BLaER1 treated with 17β-estradiol and CSF1 and Interleukin-3, amounts not matched to agents 10 nM and 100 nM (cell line): ENCODE results near the gene TMEM126A.

Source experiments
- H3K27ac ChIP-seq, 11 experiments: shearing (Covaris generic); formaldehyde crosslinking; 2 replicates each; pipeline ENCODE4 v1.8.1; 2022
- H3K27me3 ChIP-seq, 11 experiments: shearing (Covaris generic); formaldehyde crosslinking; 2 replicates each; pipeline ENCODE4 v1.8.1; 2022
- H3K36me3 ChIP-seq, 11 experiments: shearing (Covaris generic); formaldehyde crosslinking; 2 replicates each; pipeline ENCODE4 v1.8.1; 2022
- H3K4me1 ChIP-seq, 10 experiments: shearing (Covaris generic); formaldehyde crosslinking; 2 replicates each; pipeline ENCODE4 v1.8.1; 2022
- H3K4me2 ChIP-seq, 11 experiments: shearing (Covaris generic); formaldehyde crosslinking; 2 replicates each; pipeline ENCODE4 v1.8.1; 2022
- H3K4me3 ChIP-seq, 10 experiments: shearing (Covaris generic); formaldehyde crosslinking; 2 replicates each; pipeline ENCODE4 v1.8.1; 2022
- H3K9ac ChIP-seq, 11 experiments: shearing (Covaris generic); formaldehyde crosslinking; 2 replicates each; pipeline ENCODE4 v1.8.1; 2022
- H3K9me3 ChIP-seq, 11 experiments: shearing (Covaris generic); formaldehyde crosslinking; replicated peaks in 1 of 11; 2 replicates each; pipeline ENCODE4 v1.8.1; 2022
- H4K20me1 ChIP-seq, 11 experiments: shearing (Covaris generic); formaldehyde crosslinking; 2 replicates each; pipeline ENCODE4 v1.8.1; 2022
- Cebpa-rat ChIP-seq, 11 experiments: shearing (Covaris generic); IDR thresholded peaks; 2 replicates each; pipeline ENCODE4 v1.8.1; 2022

Gene TMEM126A

DNA sequence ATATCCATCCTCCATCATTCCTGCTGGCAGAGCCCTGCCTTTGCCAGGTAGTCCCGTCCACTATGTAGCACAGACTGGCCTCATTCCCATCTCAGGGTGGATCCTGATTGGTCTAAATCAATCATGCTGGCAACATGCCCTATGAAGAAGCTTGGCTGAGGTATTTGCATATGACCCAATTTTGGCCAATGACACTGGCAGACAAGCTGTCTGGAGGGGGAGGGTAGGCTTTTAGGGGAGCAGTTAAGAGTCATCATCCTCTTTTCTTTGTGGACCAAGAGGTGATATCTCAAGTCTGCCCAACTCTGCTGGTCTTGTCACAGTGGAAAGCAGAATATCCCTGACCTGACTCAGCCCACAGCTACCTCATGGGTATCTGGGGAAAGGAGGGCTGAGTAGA lies 33.1 kb downstream of the TMEM126A start:
- Histone ChIP-seq H4K20me1 (0 out of 22 replicates have a peak, but pooled peaks cover 0 to 3% (median 0%) of the 10 kb centered on the region in 11 experiments), H3K4me1 (peaks cover 0 to 6% (median 4%) of the 10 kb centered on the region in 10 experiments; a peak in 4 of 20 replicates), H3K4me2 (0 out of 22 replicates have a peak overlapping the region, but pooled peaks of 1 of the 11 experiments have one; percentile 16), H3K27ac (no peak overlapping the region), H3K27me3 (peaks cover 15 to 23% (median 20%) of the 10 kb centered on the region in 11 experiments), H3K4me3 (no peak overlapping the region), H3K36me3 (no peaks in the 10 kb centered on the region), H3K9me3 (peaks cover 8 to 13% (median 9%) of the 10 kb centered on the region in 11 experiments), H3K9ac (no peak overlapping the region)
- no peak for TF ChIP-seq Cebpa-rat (IDR thresholded peaks at IDR 0.05)

DNA sequence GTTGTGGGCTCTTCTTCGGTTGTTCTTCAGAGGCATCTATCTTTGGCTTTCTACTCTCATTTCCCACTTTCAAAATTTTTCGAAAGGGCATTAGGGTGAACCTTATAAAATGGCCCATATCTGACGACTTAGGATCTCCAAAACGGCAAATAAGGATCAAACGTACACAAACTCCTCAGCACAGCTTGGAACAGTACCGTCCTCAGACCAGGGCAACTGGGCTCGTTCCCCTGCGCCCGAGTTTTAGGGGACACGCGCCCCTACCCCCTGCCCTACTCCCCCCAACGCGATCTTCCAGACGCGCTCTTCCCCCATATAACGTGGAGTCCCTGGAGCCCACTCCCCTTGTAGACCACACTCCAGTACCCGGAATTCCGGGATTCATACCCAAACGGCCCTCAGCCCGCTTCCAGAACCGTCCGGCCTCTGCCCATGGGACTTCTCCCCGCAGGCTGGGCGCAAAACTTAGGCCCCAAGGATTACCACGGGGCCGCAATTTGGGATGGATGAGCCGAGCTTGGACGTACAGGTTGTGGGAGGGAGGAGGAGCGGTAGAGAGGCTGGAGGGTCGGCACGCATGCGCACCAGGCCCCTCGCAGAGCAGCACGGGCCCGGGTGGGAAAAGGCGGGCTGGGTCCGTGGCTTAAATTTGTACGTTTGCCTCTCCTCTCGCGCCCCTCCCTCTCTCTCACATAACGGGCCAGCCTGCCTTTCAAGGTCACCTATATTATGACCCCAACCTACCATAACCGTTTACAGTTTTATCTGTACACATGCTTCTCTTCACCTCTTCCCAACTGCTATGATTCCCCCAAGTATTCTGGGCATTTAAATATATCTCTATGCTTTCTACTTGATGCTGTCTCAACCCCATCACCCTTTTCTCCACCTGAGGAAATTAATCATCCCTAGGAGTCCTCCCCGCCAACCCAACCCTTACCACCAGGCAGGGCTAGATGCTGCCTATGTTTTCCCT lies 34.9 kb downstream of the TMEM126A start:
- no peaks in the 10 kb centered on the region for H3K36me3 ChIP-seq
- TF ChIP-seq Cebpa-rat (IDR thresholded peaks at IDR 0.05), result no peak
- H3K27ac ChIP-seq, result no peak overlapping the region
- peaks cover 0 to 10% (median 5%) of the 10 kb centered on the region in 10 experiments; a peak in 4 of 20 replicates for H3K4me1 ChIP-seq
- peaks cover 8 to 13% (median 9%) of the 10 kb centered on the region in 11 experiments for H3K9me3 ChIP-seq
- H4K20me1 ChIP-seq, result 0 out of 22 replicates have a peak, but pooled peaks cover 0 to 3% (median 0%) of the 10 kb centered on the region in 11 experiments
- no peak overlapping the region for H3K4me2 ChIP-seq
- no peak overlapping the region for H3K4me3 ChIP-seq
- peaks cover 15 to 23% (median 20%) of the 10 kb centered on the region in 11 experiments for H3K27me3 ChIP-seq
- H3K9ac ChIP-seq, result no peak overlapping the region

DNA sequence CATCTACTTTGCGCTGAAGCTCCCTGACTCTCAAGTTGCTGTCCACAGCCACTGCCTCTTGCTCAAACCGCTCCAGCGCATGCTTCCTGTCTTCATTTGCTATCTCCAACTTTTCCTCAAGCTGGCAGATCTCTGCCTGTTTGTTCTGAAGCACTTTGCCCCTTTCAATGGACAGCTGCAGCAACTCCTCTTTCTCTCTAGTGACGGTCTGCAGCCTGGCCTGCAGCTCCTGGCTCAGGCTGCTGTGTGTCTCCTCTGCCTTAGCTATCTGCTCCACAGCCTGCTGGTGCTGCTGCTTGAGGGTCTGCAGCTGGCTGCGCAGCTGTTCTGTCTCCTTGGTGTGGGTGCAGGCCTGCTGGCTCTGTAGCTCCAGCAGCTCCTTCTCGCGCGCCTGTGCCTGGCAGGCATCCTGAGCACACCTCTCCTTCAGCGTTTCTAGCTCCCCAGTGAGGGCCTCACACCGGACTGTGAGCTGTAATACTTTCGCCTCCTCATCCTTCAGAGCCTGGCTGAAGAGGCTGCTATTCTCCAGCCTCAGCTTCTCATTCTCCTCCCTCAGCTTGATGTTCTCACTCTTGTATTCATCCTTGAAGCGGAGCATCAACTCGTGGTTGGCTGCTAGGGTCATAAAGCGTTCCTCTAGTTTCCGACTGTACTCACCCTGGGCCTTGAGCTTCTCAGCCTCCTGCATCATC lies 37.5 kb downstream of the TMEM126A start:
- H3K4me3 ChIP-seq, result no peak overlapping the region

DNA sequence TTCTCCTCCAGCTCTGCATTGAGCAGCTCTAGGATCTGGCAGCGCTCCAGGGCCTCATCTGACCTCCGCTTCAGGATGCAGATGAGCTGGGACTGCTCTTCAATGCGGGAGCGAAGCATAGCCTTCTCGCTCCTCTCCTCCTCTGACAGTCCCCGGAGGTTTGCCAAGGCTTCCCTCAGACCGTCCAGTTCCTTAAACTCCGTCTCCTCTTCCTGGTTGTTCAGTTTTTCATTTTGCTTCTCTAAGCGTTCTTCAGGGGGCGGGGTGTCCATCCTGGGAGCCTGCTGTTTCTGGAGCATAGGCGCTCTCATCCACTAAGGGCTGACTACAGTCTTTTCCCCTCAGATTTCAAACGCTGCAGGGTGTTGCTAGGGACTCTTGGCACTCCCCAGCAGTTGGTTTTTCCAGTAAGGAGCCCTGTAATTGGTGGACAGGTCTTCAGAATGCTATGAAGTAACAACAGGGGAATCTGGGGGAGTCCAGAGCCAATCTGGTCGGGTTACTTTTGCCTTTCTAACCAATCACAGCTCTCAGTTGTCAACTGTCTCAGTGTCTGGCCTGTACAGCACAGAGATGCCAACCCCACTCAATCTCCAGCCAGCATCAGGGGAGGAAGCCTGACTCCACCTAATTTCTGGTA lies 38.2 kb downstream of the TMEM126A start, which contains the start of gene CCDC89:
TSS of gene CCDC89 (minus strand) at position 376 of the 640 bp plus-strand sequence. CDS start at position 311, 65 bp downstream.
- Histone ChIP-seq H3K4me2 (peak within 1 kb of the TSS in 6 of 11 experiments; percentile 7 to 45 (median 29); a peak in 9 of 22 replicates), H3K4me1 (peaks cover 0 to 10% (median 5%) of the 10 kb centered on the region in 10 experiments; a peak in 4 of 20 replicates), H3K27ac (no peak within 1 kb of the TSS), H4K20me1 (0 out of 22 replicates have a peak, but pooled peaks cover 0 to 3% (median 0%) of the 10 kb centered on the region in 11 experiments), H3K27me3 (peaks cover 15 to 23% (median 20%) of the 10 kb centered on the region in 11 experiments), H3K9me3 (peaks cover 8 to 13% (median 9%) of the 10 kb centered on the region in 11 experiments), H3K4me3 (no peak within 1 kb of the TSS), H3K9ac (no peak within 1 kb of the TSS), H3K36me3 (no peaks in the 10 kb centered on the region)
- no peak for TF ChIP-seq Cebpa-rat (IDR thresholded peaks at IDR 0.05)

More for the DNA sequence above, 37.5 kb downstream of the TMEM126A start:
- Histone ChIP-seq H3K36me3 (no peaks in the 10 kb centered on the region), H4K20me1 (0 out of 22 replicates have a peak, but pooled peaks cover 0 to 3% (median 0%) of the 10 kb centered on the region in 11 experiments), H3K27ac (no peak overlapping the region), H3K9me3 (peaks cover 8 to 13% (median 9%) of the 10 kb centered on the region in 11 experiments), H3K4me2 (peak overlapping the region in 6 of 11 experiments; percentile 7 to 45 (median 29); a peak in 7 of 22 replicates), H3K27me3 (peaks cover 15 to 23% (median 20%) of the 10 kb centered on the region in 11 experiments), H3K9ac (no peak overlapping the region), H3K4me1 (peaks cover 0 to 10% (median 5%) of the 10 kb centered on the region in 10 experiments; a peak in 4 of 20 replicates)
- TF ChIP-seq Cebpa-rat (IDR thresholded peaks at IDR 0.05), result no peak

DNA sequence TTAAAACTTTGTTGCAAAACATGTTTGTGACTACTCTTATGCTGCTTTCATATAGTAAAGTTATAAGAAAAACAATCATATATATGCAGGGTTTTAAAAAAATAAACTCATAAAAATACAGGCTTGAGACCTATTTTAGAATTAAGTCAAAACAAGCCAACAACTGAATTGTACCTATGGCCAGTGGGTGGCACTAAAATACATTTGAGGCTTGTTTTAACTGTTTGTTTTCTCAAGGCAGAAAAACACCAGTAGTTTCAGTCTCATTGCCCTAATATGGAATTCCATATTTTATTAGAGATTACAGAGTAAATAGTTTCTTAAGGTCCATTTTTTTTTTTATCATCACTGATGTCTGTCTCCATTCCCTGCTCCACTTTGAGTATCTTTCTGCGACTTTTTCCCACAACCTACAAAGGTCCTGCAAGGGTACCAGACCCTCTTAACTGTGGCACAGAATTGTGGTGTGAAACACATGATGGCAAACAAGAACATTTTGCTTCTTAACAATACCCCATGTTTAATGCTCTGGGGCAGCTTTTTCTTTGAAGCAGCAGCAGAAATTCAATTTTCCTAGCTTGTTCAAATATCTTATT lies 46.7 kb downstream of the TMEM126A start:
- Histone ChIP-seq H3K36me3 (no peaks in the 10 kb centered on the region), H3K9ac (no peak overlapping the region), H3K4me3 (no peak overlapping the region), H3K4me2 (no peak overlapping the region), H3K27me3 (no peaks in the 10 kb centered on the region), H4K20me1 (no peaks in the 10 kb centered on the region), H3K9me3 (no peaks in the 10 kb centered on the region), H3K27ac (no peak overlapping the region), H3K4me1 (peaks cover 0 to 2% (median under 1%) of the 10 kb centered on the region in 10 experiments; a peak in 8 of 20 replicates)
- TF ChIP-seq Cebpa-rat (IDR thresholded peaks at IDR 0.05), result no peak

DNA sequence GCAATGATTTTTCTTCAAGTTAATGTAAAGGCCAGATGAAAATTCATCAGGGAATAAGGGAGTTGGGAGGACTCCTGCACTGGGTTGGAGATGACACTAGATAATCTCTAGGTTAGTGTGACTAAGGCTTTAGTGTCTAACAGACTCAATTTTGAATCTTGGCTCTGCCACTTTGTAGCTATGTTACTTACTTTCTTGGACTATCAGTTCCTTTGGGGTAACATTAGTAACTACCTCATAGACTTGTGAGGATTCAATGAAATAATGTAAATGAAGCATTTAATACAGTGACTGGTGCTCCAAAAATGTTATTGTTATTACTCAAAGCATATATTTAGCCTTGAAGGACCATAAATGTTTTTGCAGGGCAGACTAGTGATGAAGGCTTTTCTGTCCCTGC lies 47.8 kb downstream of the TMEM126A start:
- Histone ChIP-seq H3K4me1 (peaks cover 0 to 13% (median 8%) of the 10 kb centered on the region in 10 experiments; a peak in 12 of 20 replicates), H3K4me3 (no peak overlapping the region), H3K4me2 (no peak overlapping the region)

DNA sequence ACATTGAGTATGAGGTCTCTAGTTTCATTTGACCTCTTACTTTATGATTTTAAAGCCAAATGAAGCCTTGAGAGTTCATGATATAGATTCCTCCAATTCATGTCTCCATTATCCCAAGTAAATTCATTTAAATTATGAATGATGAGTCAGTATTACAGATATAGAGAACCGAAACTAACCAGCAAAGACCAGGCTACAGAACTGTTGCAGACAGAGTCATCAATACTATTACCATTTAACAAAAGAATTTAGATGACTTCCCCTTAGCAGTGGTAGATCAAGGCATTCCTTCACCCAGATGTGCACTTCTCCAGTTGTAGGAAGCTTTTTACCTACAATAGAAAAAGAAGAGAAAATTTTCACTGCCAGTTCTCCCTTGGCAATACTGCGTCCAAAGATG lies 50.0 kb downstream of the TMEM126A start:
- H3K4me1 ChIP-seq, result peaks cover 0 to 15% (median 8%) of the 10 kb centered on the region in 10 experiments; a peak in 12 of 20 replicates
- no peaks in the 10 kb centered on the region for H3K36me3 ChIP-seq
- H3K27ac ChIP-seq, result no peak overlapping the region
- no peak for TF ChIP-seq Cebpa-rat (IDR thresholded peaks at IDR 0.05)
- no peaks in the 10 kb centered on the region for H3K27me3 ChIP-seq
- H3K9ac ChIP-seq, result no peak overlapping the region
- peaks cover 0 to 7% (median 0%) of the 10 kb centered on the region in 11 experiments; a peak in 1 of 22 replicates for H3K9me3 ChIP-seq
- H4K20me1 ChIP-seq, result no peaks in the 10 kb centered on the region
- H3K4me2 ChIP-seq, result no peak overlapping the region
- H3K4me3 ChIP-seq, result no peak overlapping the region

More for the DNA sequence above, 47.8 kb downstream of the TMEM126A start:
- no peak for TF ChIP-seq Cebpa-rat (IDR thresholded peaks at IDR 0.05)
- no peaks in the 10 kb centered on the region for H4K20me1 ChIP-seq
- H3K36me3 ChIP-seq, result no peaks in the 10 kb centered on the region
- no peaks in the 10 kb centered on the region for H3K27me3 ChIP-seq
- no peak overlapping the region for H3K9ac ChIP-seq
- H3K9me3 ChIP-seq, result no peaks in the 10 kb centered on the region
- H3K27ac ChIP-seq, result no peak overlapping the region

DNA sequence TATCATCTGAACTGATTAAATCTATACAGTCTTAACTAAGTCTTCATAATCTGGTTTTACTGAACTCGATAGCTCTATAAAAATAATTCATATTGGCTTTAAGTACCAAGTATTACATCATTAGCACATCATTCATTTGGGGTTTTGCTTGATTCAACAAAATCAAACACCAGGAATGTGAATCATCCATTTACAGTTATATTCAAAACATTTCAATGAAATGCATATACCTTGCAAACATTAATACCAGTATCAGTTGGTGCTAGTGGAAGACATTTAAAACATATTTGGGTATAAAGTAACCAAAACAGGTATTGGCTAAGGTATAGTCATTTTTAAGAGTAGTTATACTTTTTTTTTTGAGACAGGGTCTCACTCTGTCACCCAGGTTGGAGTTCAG lies 50.4 kb downstream of the TMEM126A start:
- Histone ChIP-seq H3K4me2 (no peak overlapping the region), H3K9ac (no peak overlapping the region), H3K4me3 (no peak overlapping the region), H3K27ac (no peak overlapping the region), H3K4me1 (peaks cover 0 to 15% (median 8%) of the 10 kb centered on the region in 10 experiments; a peak in 12 of 20 replicates), H3K36me3 (no peaks in the 10 kb centered on the region), H4K20me1 (no peaks in the 10 kb centered on the region), H3K9me3 (peaks cover 0 to 9% (median 0%) of the 10 kb centered on the region in 11 experiments; a peak in 1 of 22 replicates), H3K27me3 (no peaks in the 10 kb centered on the region)
- no peak for TF ChIP-seq Cebpa-rat (IDR thresholded peaks at IDR 0.05)
